Smooth muscle cell (in vitro differentiated cells): ENCODE data around the gene PPARGC1A. TPM values are rescaled to one million over a fixed set of nuclear protein-coding genes. Genes with fewer than 3 reads are reported as not detected.
A peak's percentile ranks its signal among the peaks of the same experiment; 100 is the strongest.

Experiments used
- DNase-seq: peaks from one replicate; lab custom pipeline; 2025; ENCODE audit not compliant: unreplicated experiment; lab: John Stamatoyannopoulos, UW
- H2AFZ ChIP-seq: fragments of 200-600 bp; sonication (generic); 2 replicates; pipeline ENCODE4 v1.6.0; 2016; ENCODE audit warnings: antibody characterized with exemption, low read depth, mild to moderate bottlenecking
- H3F3A ChIP-seq: fragments of 200-600 bp; sonication (generic); 2 replicates; pipeline ENCODE4 v1.6.0; 2017; ENCODE audit warnings: antibody characterized with exemption, low read depth
- H3K27ac ChIP-seq: fragments of 200-600 bp; sonication (generic); 2 replicates; pipeline ENCODE4 v1.5.1; 2016; ENCODE audit warnings: low read depth, mild to moderate bottlenecking
- H3K27me3 ChIP-seq: fragments of 200-600 bp; sonication (generic); 2 replicates; pipeline ENCODE4 v1.6.1; 2016; ENCODE audit warnings: low read depth, mild to moderate bottlenecking
- H3K36me3 ChIP-seq: fragments of 200-600 bp; sonication (generic); 2 replicates; pipeline ENCODE4 v1.5.1; 2016; ENCODE audit warnings: low read depth
- H3K4me1 ChIP-seq: fragments of 200-600 bp; sonication (generic); 2 replicates; pipeline ENCODE4 v1.5.1; 2016; ENCODE audit warnings: low read depth
- H3K4me2 ChIP-seq: fragments of 200-600 bp; sonication (generic); 2 replicates; pipeline ENCODE4 v1.6.0; 2016; ENCODE audit warnings: mild to moderate bottlenecking
- H3K4me3 ChIP-seq: fragments of 200-600 bp; sonication (generic); 2 replicates; pipeline ENCODE4 v1.5.1; 2016; ENCODE audit warnings: mild to moderate bottlenecking
- H3K79me2 ChIP-seq: fragments of 200-600 bp; sonication (generic); 2 replicates; pipeline ENCODE4 v1.6.0; 2016; ENCODE audit warnings: low read depth, mild to moderate bottlenecking
- H3K9ac ChIP-seq: fragments of 200-600 bp; sonication (generic); 2 replicates; pipeline ENCODE4 v1.6.0; 2016; ENCODE audit warnings: low read depth
- H3K9me3 ChIP-seq: fragments of 200-600 bp; sonication (generic); replicated peaks from 2 replicates; pipeline ENCODE4 v1.5.1; 2016; ENCODE audit warnings: low read depth
- H4K20me1 ChIP-seq: fragments of 200-600 bp; sonication (generic); 2 replicates; pipeline ENCODE4 v1.6.0; 2016; ENCODE audit warnings: low read depth
- CTCF ChIP-seq: fragments of 200-600 bp; sonication (generic); IDR thresholded peaks from 2 replicates; pipeline ENCODE4 v1.5.1; 2017; ENCODE audit warnings: borderline replicate concordance, mild to moderate bottlenecking, antibody characterized with exemption; ENCODE audit not compliant: insufficient read depth, poor library complexity, severe bottlenecking
- WGBS: methylation state at CpG from one replicate; pipeline ENCODE4 v1.1.7; 2016; ENCODE audit warnings: low lambda C conversion rate; 5-methylcytosine and 5-hydroxymethylcytosine counted together
- polyA plus RNA-seq: library from polyadenylated mRNA; unstranded; fragments of >200 nt; fragmentation: Nextera tagmentation; extraction: Ambion mirVana; gene quantifications from 2 replicates; pipeline ENCODE4 v1.2.1, GENCODE V29; 2016
- total RNA-seq: library from RNA; depleted of rRNA; stranded (reverse); fragments of >200 nt; gene quantifications from 2 replicates; pipeline ENCODE4 v1.2.3, GENCODE V29; 2014

PPARGC1A gene
- total and polyA plus RNA-seq, 2 experiments from 2014 or later: 0.25 to 2.8 TPM

- no peaks in the 10 kb centered on the region for H3K4me1 ChIP-seq
- TF ChIP-seq CTCF: no peak
- H3K36me3 ChIP-seq: no peaks in the 10 kb centered on the region
- no peak overlapping the region for H3K4me3 ChIP-seq
- no peak for DNase-seq
- H3K9ac ChIP-seq: no peak overlapping the region
- no peak overlapping the region for H2AFZ ChIP-seq
- no peak overlapping the region for H3K27ac ChIP-seq
- H3K4me2 ChIP-seq: no peak overlapping the region
- H3K79me2 ChIP-seq: no peaks in the 10 kb centered on the region
- H3K27me3 ChIP-seq: no peaks in the 10 kb centered on the region
- H4K20me1 ChIP-seq: no peaks in the 10 kb centered on the region
- no peaks in the 10 kb centered on the region for H3K9me3 ChIP-seq
- no peaks in the 10 kb centered on the region for H3F3A ChIP-seq
These were observed 114.2 kb downstream of the PPARGC1A start for GRCh38 chr4:23775694-23776093.

GRCh38 chr4:23774909-23775308 lies 114.9 kb downstream of the PPARGC1A start:
- H3K4me1 ChIP-seq: no peaks in the 10 kb centered on the region
- WGBS: 77% methylated on average over 5 of the region's 5 CpGs
- no peaks in the 10 kb centered on the region for H3K9me3 ChIP-seq
- no peak overlapping the region for H2AFZ ChIP-seq
- H3F3A ChIP-seq: no peaks in the 10 kb centered on the region
- no peaks in the 10 kb centered on the region for H3K27me3 ChIP-seq
- H3K79me2 ChIP-seq: no peaks in the 10 kb centered on the region
- no peak overlapping the region for H3K4me3 ChIP-seq
- DNase-seq: no peak
- no peak overlapping the region for H3K27ac ChIP-seq
- no peak for TF ChIP-seq CTCF
- H3K9ac ChIP-seq: no peak overlapping the region
- H3K4me2 ChIP-seq: no peak overlapping the region
- no peaks in the 10 kb centered on the region for H3K36me3 ChIP-seq
- H4K20me1 ChIP-seq: no peaks in the 10 kb centered on the region

GRCh38 chr4:23773884-23774636 lies 115.8 kb downstream of the PPARGC1A start:
- Histone ChIP-seq H3K4me1 (no peaks in the 10 kb centered on the region), H4K20me1 (no peaks in the 10 kb centered on the region), H3K36me3 (no peaks in the 10 kb centered on the region), H3K4me2 (no peak overlapping the region), H3K27ac (no peak overlapping the region), H3K79me2 (no peaks in the 10 kb centered on the region), H3K9ac (no peak overlapping the region), H3K27me3 (no peaks in the 10 kb centered on the region), H3F3A (no peaks in the 10 kb centered on the region), H2AFZ (no peak overlapping the region), H3K9me3 (no peaks in the 10 kb centered on the region), H3K4me3 (no peak overlapping the region)
- TF ChIP-seq CTCF: no peak
- DNase-seq: no peak
- 59% methylated on average over 2 of the region's 2 CpGs for WGBS

- Histone ChIP-seq H3K27ac (no peak overlapping the region), H3K4me2 (peak overlapping the region; percentile 16), H3K9me3 (no peaks in the 10 kb centered on the region), H2AFZ (no peak overlapping the region), H3K4me1 (no peaks in the 10 kb centered on the region), H3K4me3 (no peak overlapping the region), H3K79me2 (no peaks in the 10 kb centered on the region), H3K27me3 (no peaks in the 10 kb centered on the region), H3K36me3 (no peaks in the 10 kb centered on the region), H3F3A (no peaks in the 10 kb centered on the region), H4K20me1 (no peaks in the 10 kb centered on the region), H3K9ac (no peak overlapping the region)
- TF ChIP-seq CTCF: no peak
- no peak for DNase-seq
- WGBS: 43% methylated on average over 1 of the region's 1 CpG
These were observed 119.8 kb downstream of the PPARGC1A start for GRCh38 chr4:23770011-23770410.
